Colonic mucosa (tissue), 4 donors: Measurements from ENCODE around the gene FJX1. TPM values are rescaled to one million over a fixed set of nuclear protein-coding genes. Genes with fewer than 3 reads are reported as not detected.

ENCODE experiments used
- DNase-seq: peaks from one replicate; pipeline ENCODE4 v3.0.0-alpha.2; 2020
- H3K27ac ChIP-seq: fragments of 200-600 bp; one replicate; pipeline ENCODE4 v1.8.0; 2021
- H3K27me3 ChIP-seq: fragments of 200-600 bp; one replicate; pipeline ENCODE4 v1.8.0; 2021
- H3K36me3 ChIP-seq: fragments of 200-600 bp; one replicate; pipeline ENCODE4 v1.8.0; 2021
- H3K4me1 ChIP-seq: fragments of 200-600 bp; one replicate; pipeline ENCODE4 v1.8.0; 2021; ENCODE audit warnings: mild to moderate bottlenecking
- H3K4me3 ChIP-seq: fragments of 200-600 bp; one replicate; pipeline ENCODE4 v1.8.0; 2021
- H3K9ac ChIP-seq, 2 donors: one replicate each; pipeline ENCODE4 v1.7.0; 2013; ENCODE audit warnings: control low read depth in 2 of 2, low read depth in 2 of 2, low read length in 2 of 2
- H3K9me3 ChIP-seq: fragments of 200-600 bp; one replicate; pipeline ENCODE4 v1.8.0; 2021
- intact Hi-C: fragments of 100-400 bp; cut with DNase I; formaldehyde crosslinking; loops from one replicate; pipeline ENCODE4 v1.14.1; 2022
- total RNA-seq, 2 donors: library from RNA; stranded (reverse); fragmentation: NEBNext Ultra II Directional in 1 of 2; extraction: Animal tissue kit (Norgen Biotek cat#: 25700) in 1 of 2; gene quantifications; one replicate each; pipeline ENCODE4 v1.2.1, GENCODE V29; 2021
- TF ChIP-seq, protein P1 (sequence below): fragments of 200-600 bp; IDR thresholded peaks from one replicate; pipeline ENCODE4 v1.8.0; 2022; ENCODE audit warnings: antibody characterized with exemption, mild to moderate bottlenecking
- donor health status: healthy.
- donor health status: DM: no; HTN: no; CAD: no.
- donor health status: DM: no; HTN: no; CAD: no.

The FJX1 gene
- total RNA-seq, 2 donors from 2014 or later = 0.32 to 1.6 TPM

- H3K36me3 ChIP-seq = no peaks in the 10 kb centered on the region
- H3K4me1 ChIP-seq = no peaks in the 10 kb centered on the region
- H3K9ac ChIP-seq = no peak overlapping the region
- TF ChIP-seq, protein P1, sequence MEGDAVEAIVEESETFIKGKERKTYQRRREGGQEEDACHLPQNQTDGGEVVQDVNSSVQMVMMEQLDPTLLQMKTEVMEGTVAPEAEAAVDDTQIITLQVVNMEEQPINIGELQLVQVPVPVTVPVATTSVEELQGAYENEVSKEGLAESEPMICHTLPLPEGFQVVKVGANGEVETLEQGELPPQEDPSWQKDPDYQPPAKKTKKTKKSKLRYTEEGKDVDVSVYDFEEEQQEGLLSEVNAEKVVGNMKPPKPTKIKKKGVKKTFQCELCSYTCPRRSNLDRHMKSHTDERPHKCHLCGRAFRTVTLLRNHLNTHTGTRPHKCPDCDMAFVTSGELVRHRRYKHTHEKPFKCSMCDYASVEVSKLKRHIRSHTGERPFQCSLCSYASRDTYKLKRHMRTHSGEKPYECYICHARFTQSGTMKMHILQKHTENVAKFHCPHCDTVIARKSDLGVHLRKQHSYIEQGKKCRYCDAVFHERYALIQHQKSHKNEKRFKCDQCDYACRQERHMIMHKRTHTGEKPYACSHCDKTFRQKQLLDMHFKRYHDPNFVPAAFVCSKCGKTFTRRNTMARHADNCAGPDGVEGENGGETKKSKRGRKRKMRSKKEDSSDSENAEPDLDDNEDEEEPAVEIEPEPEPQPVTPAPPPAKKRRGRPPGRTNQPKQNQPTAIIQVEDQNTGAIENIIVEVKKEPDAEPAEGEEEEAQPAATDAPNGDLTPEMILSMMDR = no peak
- H3K4me3 ChIP-seq = no peak overlapping the region
- DNase-seq = no peak
- no peaks in the 10 kb centered on the region for H3K9me3 ChIP-seq
- intact Hi-C loops = no loop called here
- no peak overlapping the region for H3K27ac ChIP-seq
- H3K27me3 ChIP-seq = no peaks in the 10 kb centered on the region
Observed at GRCh38 chr11:35588627-35589026, 29.6 kb upstream of the FJX1 start.

DNA sequence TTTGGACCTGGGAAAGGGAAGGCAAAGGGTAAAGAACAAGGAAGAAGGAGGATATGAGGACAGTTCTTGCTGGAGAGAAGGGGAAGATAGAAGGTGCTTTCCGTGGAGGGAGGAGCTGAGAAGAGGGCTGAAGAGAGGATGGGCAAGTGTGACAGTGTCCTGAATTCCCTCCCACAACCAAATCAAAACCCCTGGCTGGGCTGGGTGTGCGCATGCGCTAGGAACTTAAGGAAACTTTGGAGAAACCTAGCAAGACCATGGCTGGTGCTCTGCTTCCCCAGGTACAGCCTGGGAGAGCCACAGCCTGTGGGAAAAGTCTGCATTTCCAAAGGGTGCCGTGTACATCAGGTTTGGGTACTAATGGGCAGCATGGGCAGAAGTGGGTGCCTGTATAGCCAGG is 29.0 kb upstream of the FJX1 start:
- no peak for DNase-seq
- intact Hi-C loops = no loop called here
- TF ChIP-seq, protein P1 = no peak
- no peaks in the 10 kb centered on the region for H3K27me3 ChIP-seq
- no peaks in the 10 kb centered on the region for H3K36me3 ChIP-seq
- H3K9me3 ChIP-seq = no peaks in the 10 kb centered on the region
- no peak overlapping the region for H3K27ac ChIP-seq
- H3K4me3 ChIP-seq = no peak overlapping the region
- no peak overlapping the region for H3K9ac ChIP-seq
- H3K4me1 ChIP-seq = no peaks in the 10 kb centered on the region

GRCh38 chr11:35590412-35590811 is 27.8 kb upstream of the FJX1 start:
- no peak overlapping the region for H3K9ac ChIP-seq
- TF ChIP-seq, protein P1 = no peak
- no peaks in the 10 kb centered on the region for H3K27me3 ChIP-seq
- H3K4me3 ChIP-seq = no peak overlapping the region
- DNase-seq = no peak
- no peak overlapping the region for H3K27ac ChIP-seq
- no peaks in the 10 kb centered on the region for H3K36me3 ChIP-seq
- intact Hi-C loops = no loop called here
- no peaks in the 10 kb centered on the region for H3K9me3 ChIP-seq
- no peaks in the 10 kb centered on the region for H3K4me1 ChIP-seq

DNA sequence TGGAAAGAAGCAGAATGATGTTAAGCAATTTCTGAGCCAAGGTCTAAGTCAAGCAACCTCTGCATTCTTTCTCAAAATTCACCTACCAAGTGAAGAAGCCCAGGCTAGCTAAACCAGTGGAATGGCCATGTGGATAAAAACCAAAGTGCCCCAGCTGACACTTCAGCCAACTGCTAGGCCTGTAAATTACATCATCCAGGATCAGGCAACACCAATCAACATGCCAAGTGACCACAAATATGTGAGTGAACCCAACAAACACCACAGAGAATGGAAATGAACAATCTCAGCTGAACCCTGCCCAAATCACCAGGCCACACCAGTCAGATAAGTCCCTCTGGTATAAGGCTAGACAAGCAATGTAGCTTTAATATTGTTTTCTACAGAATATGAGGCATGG is 25.1 kb upstream of the FJX1 start:
- no peaks in the 10 kb centered on the region for H3K4me1 ChIP-seq
- no peaks in the 10 kb centered on the region for H3K36me3 ChIP-seq
- no peak overlapping the region for H3K9ac ChIP-seq
- H3K27ac ChIP-seq = no peak overlapping the region
- intact Hi-C loops = no loop called here
- H3K9me3 ChIP-seq = no peaks in the 10 kb centered on the region
- no peaks in the 10 kb centered on the region for H3K27me3 ChIP-seq
- no peak for DNase-seq
- H3K4me3 ChIP-seq = no peak overlapping the region
- TF ChIP-seq, protein P1 = no peak

- H3K4me1 ChIP-seq = no peaks in the 10 kb centered on the region
- H3K36me3 ChIP-seq = no peaks in the 10 kb centered on the region
- TF ChIP-seq, protein P1 = no peak
- no peaks in the 10 kb centered on the region for H3K27me3 ChIP-seq
- no peak overlapping the region for H3K4me3 ChIP-seq
- no peaks in the 10 kb centered on the region for H3K9me3 ChIP-seq
- H3K27ac ChIP-seq = no peak overlapping the region
- no peak for DNase-seq
- intact Hi-C loops = no loop called here
- H3K9ac ChIP-seq = no peak overlapping the region
Observed at GRCh38 chr11:35594680-35595079, 23.6 kb upstream of the FJX1 start.
